Germinal center (tissue), 1 donor: ENCODE measurements around the gene APOO.
A peak's percentile ranks its signal among the peaks of the same experiment; 100 is the strongest.
"Not testable (repeated sequence)": the region's sequence is repeated elsewhere in the genome, so short reads cannot be mapped to it uniquely, and the experiment has no call there.

Source experiments
- DNase-seq: peaks from one replicate; pipeline ENCODE4 v3.0.0; 2012; ENCODE audit warnings: mixed read lengths, low spot score

APOO gene

DNA sequence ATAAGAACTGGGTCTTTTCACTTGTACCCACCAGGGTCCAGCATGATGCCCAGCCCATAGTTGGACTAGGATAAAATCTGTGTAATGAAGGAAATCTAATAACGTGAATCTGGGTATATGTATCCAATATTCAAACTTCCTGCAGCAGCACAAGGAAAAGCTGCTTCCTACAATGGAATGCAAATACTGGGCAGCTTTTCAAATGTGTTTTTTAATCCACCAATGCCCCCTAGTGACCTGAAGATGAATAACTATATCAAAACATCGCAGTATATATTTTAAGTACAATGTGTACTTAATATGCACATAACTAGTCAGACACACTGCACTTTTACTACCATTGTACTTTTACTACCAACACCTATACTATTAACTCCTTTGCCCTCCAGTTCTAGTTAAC, 5.3 kb downstream of the APOO start:
- peak; percentile 25 for DNase-seq

DNA sequence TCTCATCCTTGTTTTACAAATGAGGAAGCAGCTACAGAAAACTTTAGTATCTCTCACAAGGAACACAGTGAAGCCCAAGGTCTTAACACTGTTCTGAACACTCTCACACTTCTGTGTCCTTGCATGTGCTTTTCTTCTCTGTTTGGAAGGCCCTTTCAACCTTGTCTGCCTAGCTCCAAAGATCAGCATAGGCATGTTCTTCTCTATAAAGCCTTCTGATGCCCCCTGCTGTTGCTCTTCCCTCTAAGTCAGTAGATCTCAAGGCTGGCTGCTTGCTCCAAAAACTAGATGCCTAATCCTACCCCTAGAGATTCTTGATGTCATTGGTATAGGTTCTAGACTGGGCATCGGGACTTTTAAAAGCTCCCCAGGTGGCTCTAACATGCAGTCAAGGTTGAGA, 5.9 kb downstream of the APOO start:
- peak; percentile 44 for DNase-seq

DNA sequence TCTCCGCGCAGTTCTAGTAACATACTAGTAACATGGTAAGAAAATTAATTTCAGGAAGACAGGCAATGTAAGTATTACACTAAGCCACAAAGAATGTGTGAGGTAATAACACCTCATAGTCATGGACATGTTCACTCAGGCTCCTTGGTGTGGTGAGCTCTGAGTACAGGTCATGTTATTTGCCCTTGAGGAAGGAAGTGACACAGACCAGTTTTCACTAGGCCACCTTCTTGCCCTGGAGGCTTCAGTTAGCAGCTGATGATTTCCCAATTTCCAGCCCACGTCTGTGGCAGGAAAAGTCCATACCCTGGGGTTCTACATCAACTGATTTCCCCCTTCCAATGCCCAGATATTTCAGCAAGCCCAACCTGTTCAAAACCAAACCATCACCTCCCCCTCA, 6.7 kb downstream of the APOO start:
- no peak for DNase-seq

DNA sequence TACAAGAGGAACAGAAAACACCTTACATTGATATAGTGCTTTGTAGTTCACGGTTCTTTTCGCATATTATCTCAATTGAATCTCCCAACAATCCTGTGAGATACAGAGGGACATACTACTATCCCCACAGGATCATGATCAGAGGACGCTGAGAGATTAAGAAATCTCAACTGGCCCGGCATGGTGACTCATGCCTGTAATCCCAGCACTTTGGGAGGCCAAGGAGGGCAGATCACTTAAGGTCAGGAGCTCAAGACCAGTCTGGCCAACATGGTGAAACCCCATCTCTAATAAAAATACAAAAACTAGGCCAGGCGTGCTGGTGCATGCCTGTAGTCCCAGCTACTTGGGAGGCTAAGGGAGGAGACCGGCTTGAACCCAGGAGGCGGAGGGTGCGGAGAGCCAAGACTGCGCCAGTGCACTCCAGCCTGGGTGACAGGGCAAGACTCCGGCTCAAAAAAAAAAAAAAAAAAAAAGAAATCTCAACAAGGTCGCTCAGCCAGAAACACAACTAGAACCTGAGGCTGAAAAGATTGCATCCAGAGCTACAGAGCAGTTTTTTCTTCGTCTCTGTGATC, 7.4 kb downstream of the APOO start:
- DNase-seq: no peak

DNA sequence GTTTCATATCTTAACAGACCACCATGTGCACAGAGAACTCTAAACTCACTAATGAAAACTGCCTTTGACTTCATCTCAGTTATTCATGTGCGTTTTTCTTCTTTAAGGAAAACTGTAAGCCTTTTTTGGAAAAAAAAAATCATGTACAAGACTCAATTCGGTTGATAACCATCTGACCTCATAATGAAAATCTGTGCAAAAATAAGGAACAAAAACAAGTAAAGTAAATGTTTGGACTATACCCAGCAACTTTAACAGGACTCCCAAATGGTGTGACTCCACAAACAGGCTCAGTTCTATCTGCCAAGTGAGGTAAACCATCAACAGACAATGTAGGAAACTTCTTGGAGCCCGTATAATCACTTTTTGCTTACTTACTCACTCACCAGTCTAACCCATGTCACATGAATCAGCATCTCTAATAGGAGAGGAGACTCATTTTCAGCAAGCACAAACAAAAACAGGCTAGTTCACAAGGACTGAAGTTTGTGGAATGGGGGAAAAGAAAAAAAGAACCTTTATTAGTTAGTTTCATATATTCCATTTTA, 9.3 kb downstream of the APOO start:
- no peak for DNase-seq

DNA sequence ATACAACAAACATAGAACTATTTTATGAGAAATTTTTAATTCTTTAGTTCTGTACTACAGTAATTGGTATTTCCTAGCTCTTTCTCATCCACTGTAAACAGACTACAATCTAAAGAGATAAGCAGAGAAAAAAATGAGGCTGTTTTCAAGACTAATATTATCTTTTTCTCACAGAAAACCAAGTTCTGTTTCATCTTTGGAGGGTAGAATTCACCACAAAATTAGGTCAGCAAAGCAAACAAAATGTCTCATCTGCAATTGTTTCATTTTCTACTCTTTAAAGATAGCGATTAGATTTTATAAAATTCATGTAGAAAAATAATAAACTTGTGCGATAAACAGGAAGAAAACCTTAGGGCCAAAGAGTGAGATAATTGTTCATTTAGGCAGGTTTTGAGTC, 10.8 kb downstream of the APOO start:
- no peak for DNase-seq

DNA sequence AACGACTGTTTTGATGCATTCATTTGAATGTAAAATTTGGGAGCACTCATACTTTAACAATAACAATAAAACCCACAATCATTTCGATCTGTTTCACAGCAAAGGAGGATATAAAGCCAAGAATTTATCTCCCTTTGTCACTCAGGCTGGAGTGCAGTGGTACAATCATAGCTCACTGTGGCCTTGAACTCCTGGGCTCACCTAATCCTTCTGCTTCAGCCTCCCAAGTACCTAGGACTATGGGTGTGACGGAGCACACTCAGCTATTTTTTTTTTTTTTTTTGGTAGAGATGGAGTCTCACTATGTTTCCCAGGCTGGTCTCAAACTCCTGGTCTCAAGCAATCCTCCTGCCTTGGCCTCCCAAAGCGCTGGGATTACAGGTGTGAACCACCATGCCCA, 11.2 kb downstream of the APOO start:
- DNase-seq: not testable (repeated sequence)

DNA sequence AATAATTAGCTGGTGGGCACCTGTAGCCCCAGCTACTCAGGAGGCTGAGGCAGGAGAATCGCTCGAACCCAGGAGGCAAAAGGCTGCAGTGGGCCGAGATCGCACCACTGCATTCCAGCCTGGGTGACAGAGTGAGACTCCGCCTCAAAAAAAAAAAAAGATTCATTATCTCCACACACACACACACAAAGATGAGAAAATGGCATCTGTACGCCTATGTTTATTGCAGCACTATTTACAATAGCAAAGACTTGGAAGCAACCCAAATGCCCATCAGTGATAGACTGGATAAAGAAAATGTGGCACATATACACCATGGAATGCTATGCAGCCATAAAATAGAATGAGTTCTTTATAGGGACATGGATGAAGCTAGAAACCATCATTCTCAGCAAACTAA, 12.7 kb downstream of the APOO start:
- DNase-seq: not testable (repeated sequence)

DNA sequence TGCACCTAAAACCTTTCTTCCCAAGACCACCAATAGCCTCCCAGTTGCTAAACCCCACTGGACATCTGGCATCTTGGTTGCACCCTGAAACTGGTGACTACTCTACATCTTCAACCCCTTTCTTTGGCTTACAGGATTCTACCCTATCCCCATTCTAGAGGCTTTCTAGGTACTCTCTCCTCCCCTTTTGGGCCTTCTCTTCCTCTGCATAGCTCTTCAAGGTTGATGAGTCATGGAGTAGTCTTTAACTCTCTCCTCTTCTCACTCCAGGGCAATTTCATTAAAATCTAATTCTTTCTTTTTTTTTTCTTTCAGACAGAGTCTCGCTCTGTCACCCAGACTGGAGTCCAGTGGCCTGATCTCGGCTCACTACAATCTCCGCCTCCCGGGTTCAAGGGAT, 16.8 kb downstream of the APOO start:
- DNase-seq: no peak

DNA sequence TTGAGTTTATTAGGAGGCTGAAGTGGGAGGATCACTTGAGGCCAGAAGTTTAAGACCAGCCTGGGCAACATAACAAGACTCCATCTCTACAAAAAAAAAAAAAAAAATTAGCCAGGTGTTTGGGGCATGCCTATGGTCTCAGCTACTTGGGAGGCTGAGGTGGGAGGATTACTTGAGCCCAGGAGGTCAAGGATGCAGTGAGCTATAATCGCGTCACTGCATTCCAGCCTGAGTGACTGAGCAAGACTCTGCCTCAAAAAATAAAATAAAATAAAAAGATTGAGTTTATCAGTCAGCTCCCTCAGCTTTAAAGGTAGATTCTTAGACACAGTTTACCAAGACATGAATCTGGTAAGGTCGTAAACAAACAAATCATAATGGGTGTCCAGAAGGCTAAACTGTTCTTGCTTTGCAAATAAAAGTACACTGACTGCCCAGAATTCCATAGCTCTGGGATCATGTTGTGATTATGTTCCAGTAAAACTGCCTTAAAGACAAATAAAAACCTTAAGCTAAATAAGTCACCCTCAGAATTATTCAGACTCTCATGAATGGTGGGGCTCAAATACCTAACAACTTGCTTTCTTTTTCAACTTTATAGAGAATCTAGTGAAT, 18.7 kb downstream of the APOO start:
- no peak for DNase-seq

DNA sequence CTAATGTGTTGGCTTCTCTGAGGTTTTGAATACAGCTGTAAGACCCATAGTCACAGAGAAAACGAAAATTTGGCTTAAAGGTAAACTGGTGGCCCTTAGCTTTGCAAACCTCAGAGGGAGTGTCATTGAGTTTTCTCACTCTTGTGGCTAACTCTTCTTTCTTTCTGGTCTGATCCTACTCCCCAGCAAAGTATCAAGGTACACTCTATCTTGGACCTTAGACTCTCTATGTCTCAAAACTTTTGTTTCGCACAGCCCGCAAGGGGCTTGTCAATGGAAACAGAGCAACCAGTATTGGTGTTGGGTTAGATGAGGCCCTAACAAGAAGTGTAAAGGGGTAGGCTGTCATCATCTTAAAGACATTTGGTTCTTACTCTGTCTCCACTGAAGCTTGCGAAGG, 19.8 kb downstream of the APOO start:
- DNase-seq: no peak

DNA sequence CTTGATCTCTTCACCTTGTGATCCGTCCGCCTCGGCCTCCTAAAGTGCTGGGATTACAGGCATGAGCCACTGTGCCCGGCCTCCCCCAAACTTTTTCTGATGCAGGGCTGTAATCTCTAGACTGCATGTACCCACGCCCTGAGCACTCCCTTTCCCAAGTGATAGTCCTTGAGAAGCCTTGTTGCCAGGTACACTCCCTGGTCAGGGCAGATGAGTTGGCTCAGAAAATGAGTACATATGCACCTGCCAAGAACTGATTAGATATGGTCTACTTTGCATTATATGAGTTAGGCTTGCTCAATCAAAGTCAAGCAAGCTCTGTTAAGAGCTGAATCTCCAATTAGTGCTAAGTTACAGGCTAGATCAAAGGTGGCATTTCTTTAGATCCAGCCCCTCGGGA, 20.3 kb downstream of the APOO start:
- no peak for DNase-seq

DNA sequence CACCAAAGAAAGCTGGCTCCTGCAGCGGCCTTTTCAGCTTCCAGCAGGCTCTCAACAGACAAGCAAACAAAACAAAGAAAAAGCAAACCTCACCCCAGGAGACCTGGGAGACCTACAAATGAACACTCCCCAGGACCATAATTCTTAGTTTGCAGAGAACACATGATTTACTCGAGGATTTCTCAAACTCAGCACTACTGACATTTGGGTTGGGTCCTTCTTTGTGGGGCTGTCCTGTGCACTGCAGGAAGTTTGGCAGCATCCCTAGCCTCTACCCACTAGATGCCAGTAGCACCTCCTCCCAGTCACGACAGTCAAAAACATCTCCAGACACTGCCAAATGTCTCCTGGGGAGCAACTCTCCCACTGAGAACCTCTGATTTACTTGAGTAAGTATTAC, 21.9 kb downstream of the APOO start:
- no peak for DNase-seq

DNA sequence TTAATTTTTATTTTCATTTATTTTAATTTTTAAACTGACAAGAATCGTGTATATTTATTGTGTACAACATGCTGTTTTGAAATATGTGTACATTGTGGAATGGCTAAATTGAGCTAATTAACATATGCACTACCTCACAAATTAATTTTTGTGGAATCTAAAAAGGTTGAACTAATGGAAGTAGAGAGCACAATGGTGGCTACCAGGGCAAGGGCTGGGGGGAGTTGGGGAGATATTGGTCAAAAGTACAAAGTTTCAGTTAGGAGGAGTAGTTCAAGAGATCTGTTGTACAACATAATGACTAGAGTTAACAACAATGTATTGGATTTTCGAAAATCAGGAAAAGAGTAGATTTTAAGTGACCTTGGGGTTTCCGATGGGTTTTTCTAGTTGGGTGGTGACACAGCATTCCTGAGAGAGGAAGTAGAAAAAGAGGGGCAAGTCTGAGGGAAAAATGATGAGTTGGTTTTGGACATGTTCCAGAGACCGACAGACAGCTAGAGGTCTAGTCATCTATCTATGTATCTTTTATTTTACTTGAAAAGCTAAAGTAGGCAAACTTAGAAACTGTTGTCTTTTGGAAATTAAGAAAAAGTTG, 23.2 kb downstream of the APOO start:
- DNase-seq: no peak

DNA sequence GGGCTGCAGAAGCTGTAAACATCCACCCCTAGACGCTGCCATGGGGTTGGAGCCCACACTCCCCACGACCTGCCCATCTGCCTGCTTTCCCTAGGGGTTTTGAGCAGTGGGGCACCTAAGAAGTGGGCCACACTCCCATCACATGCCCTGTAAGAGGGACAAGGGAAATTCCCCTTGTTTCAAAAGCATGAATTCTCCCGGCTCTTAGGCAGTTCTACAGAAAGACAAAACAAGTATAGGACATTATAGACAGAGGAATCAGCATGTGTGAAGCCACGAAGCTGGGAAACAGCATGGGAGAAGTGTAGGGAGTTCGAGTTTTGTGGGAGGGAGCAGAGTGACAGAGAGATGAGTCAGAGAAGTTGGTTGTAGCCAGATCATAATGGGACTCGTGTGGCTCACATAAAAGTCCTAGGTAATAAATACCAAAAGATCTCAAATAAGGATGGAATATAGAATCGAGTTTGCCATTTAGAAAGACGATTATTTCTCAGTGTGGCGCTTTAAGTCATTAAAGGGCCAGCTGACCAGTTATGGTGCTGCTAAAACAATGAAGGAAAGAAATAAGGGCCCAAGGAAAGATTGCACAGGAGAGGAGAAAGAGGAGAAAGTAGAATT, 23.9 kb downstream of the APOO start:
- DNase-seq: no peak

DNA sequence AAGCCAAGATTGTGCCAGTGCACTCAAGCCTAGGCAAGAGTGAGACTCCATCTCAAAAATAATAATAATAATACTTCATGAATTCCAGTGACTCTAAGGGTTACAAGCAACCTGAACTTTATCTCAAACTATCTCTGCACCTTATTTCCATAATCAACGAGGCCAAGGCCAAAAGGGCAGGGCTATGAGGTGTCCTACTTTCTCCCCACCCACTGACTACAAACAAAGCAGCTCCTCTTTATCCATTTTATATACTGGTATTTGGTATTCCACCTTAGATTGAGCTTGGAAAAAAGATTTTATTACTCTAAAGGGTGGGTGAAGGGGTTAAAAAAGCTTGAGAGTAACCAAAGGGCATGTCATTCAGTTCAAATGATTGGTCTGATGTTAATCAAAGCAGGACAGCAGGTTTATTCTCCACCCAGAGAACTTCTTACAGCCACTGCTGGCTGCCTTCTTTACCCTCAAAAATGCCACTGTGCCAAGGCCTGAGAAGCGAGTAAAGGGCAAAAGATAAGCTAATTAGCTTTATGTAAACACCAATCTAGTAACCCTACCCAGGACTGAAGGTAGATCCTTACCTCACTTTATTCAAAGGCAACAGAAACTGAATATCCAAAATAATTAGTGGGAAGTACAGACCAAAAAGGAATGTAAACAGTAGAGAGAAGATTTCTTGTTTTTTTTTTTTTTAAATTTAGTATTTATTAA, 28.2 kb downstream of the APOO start:
- DNase-seq: no peak

DNA sequence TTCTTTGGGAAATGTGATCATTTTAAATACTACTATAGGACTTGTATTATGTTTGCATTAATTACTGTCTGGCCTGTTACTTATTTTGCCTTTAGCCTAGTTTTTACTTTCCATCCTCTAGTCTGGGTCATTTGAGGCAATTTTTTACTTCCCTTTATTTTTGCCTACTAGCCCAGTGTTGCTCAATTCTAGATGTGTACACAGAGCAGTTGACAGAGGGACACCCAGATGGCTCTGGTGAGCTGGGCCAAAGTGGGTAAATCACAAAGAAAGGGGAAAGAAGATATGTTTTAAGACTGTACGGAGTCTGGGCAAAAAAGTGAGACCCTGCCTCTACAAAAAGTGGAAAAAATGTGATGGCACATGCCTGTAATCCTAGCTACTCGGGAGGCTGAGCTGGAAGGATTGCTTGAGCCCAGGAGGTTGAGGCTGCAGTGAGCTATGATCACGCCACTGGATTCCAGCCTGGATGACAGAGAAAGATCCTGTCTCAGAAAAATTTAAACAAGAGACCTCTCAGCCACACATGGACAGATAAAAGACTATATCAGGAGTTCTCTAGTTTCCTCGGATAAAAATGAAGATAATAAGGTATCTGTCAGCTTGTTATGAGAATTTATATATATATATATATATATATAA, 35.7 kb downstream of the APOO start:
- no peak for DNase-seq

DNA sequence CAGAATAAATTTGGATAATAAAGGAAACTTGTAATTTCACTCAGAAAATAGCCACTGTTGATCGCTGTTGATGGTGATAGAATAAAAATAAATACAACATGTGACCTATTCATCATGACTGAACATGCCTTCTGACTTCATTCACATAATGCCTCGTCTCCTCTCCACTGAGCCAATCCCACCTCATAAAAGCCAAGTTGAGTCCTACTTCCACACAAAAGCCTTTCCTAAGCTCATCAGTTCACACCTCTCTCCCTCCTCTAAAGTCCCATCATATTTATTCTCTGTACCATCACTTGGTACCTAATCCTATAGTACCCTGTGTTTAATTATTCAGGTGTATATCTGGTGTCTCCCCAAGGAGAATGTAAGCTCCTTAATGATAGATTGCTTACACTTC, 37.7 kb downstream of the APOO start:
- no peak for DNase-seq

DNA sequence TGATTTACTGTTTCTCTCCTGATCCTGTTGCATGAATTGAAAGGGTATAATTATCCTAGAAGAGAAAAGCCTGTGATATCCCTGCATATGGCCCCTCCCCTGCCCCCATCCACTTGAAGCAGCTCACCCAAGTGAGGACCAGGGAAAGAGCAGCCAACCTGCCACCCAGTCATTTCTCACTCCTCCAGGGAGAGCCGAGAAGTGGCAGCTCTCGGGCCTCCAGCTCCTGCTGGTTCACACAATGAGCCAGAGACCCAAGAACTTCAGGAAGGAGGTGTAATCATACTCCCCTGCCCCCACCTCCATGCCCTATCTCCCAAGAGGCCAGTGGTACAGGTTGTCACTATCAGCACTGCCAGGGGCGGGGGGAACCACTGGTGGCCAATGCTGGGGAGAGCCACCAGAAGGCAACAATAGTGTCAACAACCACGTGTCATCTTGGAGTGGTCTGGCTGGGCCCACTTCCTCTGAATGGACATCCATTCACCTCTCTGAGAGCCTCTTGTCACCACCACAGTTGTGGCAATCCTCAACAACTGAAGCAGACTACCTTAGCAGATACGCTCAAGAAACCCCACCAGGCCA, 42.9 kb downstream of the APOO start:
- no peak for DNase-seq

DNA sequence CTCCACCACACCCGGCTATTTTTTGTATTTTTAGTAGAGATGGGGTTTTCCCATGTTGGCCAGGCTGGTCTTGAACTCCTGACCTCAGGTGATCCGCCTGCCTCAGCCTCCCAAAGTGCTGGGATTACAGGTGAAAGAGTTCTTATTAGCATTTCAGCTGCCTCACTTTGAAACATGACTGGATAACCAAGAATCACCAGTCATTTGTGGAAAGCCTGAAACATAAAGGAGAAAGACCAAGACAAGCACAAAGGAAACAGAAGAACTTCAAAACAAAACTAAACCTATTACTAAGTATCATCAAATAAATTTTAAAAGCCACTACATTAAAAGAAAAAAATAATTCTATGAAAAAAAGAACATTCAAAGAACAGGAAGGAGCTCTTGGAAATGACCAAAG, 45.8 kb downstream of the APOO start:
- not testable (repeated sequence) for DNase-seq

DNA sequence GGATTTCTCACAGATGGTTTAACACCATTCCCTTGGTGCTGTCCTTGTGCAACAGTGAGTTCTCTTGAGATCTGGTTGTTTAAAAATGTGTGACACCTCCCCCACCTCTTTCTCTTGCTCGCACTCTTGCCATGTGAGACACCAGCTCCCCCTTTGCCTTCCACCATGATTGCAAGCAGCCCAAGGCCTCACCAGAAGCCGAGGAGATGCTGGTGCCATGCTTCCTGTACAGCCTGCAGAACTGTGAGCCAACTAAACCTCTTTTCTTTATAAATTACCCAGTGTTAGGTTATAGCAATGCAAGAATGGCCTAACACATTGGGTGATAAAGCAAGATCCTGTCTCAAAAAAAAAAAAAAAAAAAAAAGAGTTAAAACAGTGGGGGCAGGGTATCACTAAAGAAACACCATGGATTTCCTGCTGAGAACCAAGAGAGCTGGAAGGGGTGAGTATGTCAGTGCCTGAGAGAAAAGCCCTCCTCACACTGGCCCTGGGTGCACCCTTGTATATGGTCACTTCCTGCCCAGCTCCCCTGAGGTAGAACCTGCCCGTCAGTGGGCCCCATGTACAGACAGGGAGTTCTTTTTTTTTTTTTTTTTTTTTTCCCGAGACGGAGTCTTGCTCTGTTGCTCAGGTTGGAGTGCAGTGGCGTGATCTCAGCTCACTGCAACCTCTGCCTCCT, 46.4 kb downstream of the APOO start:
- peak; percentile 18 for DNase-seq
